TTC549 (cell line): ENCODE measurements around the gene NUP42.

Experiments used
- FAIRE-seq: peaks from 2 replicates; lab custom pipeline; 2012; peaks lifted over from hg19 to GRCh38; lab: Jason Lieb, UNC

The NUP42 gene

DNA sequence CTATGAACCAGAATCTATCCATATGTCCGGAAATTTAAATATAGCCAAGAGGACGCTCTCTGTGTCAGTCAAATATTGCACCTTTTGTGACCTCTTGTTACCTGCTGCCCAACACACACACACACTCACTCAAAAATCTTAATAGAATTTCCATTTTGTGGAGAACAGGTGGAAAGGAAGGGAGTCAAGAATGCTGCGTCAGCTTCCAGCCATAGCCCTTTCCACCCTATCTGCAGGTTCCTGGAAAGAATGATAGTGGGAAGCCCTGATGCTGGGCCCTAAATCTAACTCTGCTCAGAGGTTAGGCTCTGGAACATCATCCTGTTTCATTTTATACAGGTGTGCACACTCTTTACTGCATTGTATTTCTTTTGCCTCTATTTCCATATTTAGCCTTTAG lies 55.2 kb downstream of the NUP42 start:
- no peak for FAIRE-seq

DNA sequence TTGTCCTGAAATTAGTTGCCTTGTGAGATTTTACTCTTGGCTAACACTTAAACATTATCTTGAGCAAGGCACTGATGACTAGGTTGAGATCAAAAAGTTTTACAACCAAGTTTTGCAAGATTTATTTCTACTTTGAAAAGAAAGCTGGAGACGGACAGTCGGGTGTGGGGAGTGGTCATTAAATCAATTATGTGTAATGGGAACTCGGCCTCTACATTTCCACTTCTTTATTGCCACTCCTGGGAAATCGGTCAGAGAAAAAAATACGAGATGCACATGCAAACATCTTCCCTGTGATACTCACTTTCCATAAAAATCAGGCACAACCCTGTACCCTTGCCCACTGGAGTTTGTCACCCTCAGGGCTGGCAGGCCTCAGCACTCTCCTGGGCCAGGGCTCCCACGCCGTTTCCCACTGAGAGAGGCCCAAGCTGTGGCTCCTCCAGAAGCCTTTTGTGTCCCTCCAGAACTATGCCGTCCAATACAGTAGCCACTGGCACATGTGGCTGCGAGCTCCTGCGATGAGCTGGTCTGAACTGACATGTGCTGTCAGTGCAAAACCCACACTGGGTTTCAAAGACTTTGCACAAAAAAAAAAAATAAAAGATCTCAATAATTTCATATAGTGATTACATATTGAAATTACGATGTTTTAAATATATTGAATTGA lies 57.3 kb downstream of the NUP42 start:
- FAIRE-seq = no peak

DNA sequence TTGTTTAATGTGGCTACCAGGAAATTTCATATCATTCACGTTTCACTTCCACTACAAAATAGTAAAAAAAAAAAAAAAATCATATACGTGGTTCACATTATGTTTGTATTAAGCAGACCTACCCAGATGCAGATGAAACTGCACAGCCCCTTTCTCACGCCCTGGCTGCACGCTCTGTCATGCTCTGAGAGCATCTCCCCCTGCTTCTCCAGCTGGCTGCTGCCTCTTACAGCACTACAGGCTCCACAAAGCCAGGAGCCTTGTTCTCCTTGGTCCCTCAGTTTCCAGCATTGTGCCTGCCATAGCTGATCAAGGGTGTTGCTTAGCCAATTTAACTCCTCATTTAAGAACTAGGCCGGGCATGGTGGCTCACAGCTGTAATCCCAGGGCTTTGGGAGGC lies 57.9 kb downstream of the NUP42 start:
- no peak for FAIRE-seq

DNA sequence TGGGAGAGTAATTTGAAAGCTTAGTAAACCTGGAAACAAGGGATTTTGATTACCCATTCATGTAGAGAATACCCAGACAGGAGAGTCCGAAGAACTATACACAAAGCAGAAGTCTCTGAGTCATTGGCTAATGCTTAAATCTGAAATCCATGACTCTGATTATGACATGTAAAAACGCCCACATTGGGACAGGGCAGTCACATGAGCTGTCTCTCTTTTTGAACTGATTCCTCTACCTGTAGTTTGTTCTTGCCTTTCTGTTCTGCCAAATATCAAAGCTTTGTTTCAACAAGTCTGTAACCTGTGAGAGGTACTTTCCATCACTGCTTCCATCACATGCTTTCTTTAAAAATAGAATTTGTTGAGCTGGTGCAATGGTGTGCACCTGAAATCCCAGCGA lies 60.5 kb downstream of the NUP42 start:
- no peak for FAIRE-seq

DNA sequence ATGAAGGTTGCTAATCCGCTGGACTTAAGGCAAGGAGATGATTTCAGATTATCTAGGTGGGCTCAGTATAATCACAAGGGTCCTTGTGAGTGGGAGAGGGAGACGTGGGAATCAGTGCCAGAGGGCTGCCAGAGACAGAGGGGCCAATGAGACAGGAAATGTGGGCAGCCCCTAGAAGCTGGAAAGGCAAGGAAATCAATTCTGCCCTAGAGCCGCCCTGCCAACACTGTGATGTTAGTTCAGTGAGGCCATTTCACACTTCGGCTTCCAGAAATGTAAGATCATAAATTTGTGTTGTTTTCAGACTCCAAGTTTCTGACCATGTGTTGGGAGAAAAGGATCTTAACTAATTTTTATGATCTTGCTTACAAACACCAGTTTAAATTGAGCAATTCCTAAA lies 61.1 kb downstream of the NUP42 start:
- FAIRE-seq = no peak

DNA sequence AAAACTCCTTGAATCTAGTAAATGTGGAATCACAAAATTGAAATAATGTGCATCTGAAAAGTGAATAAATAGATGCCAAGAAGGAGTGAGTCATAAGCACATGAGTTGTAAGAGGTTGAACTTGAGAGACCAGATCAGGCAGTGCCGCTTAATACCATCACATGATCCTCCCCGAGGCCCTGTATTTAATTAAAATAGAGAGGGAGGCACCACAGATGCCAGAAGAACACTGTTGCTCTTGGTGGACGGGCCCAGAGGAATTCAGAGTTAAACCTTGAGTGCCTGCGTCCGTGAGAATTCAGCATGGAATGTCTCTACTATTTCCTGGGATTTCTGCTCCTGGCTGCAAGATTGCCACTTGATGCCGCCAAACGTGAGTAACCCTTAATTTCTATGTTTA lies 64.7 kb downstream of the NUP42 start, which contains the start of gene GPNMB:
GPNMB (plus strand) TSS at position 221 of the 400 bp plus-strand sequence; CDS start at position 304, 83 bp downstream.
- FAIRE-seq = no peak

DNA sequence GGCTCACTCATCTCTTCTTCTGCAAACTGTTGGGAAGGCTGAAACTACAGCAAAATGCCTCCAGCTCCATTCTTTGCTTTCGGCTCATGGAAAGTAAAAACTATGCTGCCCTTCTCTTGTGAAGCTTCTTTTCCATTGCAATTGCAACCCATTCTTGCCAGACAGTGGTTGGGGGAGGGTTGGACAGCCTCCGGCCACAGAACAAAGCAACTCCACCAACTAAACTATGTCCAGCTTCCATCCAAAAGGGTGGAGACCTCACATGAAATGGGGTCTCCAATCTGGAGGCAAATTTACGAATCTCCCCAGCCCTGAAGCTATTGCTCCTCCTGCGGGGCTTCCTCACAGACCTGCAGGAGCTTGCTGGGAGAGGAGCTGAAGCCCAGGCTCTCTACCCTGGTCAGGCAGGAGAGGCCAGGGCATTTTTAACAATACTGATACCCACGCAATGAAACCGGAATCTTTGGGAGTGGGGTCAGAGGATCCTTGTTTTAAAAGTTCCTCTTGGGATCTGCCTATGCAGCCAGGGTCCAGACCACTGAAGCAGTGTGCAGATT lies 65.3 kb downstream of the NUP42 start:
- no peak for FAIRE-seq

DNA sequence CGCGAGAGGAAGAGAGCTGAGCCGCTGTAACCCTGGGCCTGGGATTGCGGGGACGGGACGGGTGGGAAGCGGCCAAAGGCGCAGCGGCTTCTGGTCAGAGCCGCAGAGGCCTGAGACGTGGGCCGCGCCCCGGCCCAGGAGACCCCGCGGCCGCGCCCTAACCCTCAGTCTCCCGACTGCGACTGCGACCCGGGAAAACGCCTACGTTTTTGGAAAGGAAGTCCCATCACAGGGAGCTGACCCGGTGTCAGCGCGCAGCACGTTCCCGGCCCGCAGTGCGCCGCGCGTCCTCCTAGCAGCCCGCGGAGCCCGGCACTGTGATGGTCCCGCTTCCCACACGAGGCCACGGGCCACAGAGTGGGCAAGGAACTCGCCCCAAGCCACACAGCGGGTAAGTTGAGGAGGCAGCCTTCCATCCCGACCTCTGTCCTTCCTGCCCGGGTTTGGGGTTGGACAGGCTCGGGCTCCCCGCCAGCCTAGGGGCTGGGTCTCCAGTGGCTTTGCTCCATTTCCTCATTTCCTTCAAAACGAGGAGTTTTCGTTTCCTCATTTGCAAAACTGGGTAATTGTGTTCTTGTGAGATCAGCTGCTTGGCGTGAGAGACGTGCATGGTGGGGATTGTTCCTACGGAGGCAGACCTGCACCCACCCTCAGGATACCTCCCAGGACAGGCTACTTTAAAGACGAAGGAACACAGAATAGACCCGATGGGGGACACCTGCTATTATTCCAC lies 65.9 kb downstream of the NUP42 start:
- FAIRE-seq = no peak

DNA sequence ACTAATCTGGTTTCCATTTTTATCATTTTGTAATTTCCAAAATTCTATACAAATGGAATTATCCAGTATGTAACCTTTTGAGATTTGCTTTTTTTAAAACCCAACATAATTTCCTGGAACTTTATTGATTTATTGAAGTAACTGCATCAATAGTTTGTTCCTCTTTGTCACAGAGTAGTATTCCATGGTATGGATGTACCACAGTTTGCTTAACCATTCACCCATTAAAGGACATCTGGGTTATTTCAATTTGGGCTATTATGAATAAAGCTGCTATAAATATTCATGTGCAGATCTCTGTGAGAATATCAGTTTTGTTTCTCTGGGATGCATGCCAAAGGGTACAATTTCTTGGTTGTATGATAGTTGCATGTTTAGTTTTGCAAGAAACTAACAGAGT lies 67.6 kb downstream of the NUP42 start:
- FAIRE-seq = no peak
